Loucy (cell line): ENCODE measurements around the gene DCXR.

Experiments used
- H2AFZ ChIP-seq: fragments of 200-600 bp; sonication (generic); 2 replicates; pipeline ENCODE4 v1.6.0; 2016; ENCODE audit warnings: antibody characterized with exemption, mild to moderate bottlenecking, low read length, moderate library complexity
- H3F3A ChIP-seq: fragments of 200-600 bp; 2 replicates; pipeline ENCODE4 v1.6.0; 2016; ENCODE audit warnings: antibody characterized with exemption, low read depth, mild to moderate bottlenecking
- H3K27me3 ChIP-seq: fragments of 200-600 bp; sonication (generic); 2 replicates; pipeline ENCODE4 v1.6.1; 2014; ENCODE audit warnings: low read length, mild to moderate bottlenecking; ENCODE audit not compliant: insufficient read depth, poor library complexity, severe bottlenecking
- H3K36me3 ChIP-seq: fragments of 200-600 bp; sonication (generic); 2 replicates; pipeline ENCODE4 v1.6.1; 2016; ENCODE audit warnings: low read length; ENCODE audit not compliant: insufficient read depth
- H3K4me1 ChIP-seq: fragments of 200-600 bp; sonication (generic); 2 replicates; pipeline ENCODE4 v1.5.1; 2014; ENCODE audit warnings: low read length, mild to moderate bottlenecking; ENCODE audit not compliant: insufficient read depth, poor library complexity, severe bottlenecking
- H3K4me2 ChIP-seq: fragments of 200-600 bp; sonication (generic); 2 replicates; pipeline ENCODE4 v1.6.0; 2014; ENCODE audit warnings: antibody characterized with exemption, low read length, low read depth, mild to moderate bottlenecking; ENCODE audit not compliant: poor library complexity, severe bottlenecking
- H3K4me3 ChIP-seq: fragments of 200-600 bp; sonication (generic); 2 replicates; pipeline ENCODE4 v1.5.1; 2014; ENCODE audit warnings: low read length, mild to moderate bottlenecking, mixed read lengths; ENCODE audit not compliant: poor library complexity, severe bottlenecking
- H3K79me2 ChIP-seq: fragments of 200-600 bp; sonication (generic); 2 replicates; pipeline ENCODE4 v1.6.1; 2014; ENCODE audit warnings: low read length; ENCODE audit not compliant: insufficient read depth
- H3K9ac ChIP-seq: fragments of 200-600 bp; sonication (generic); 2 replicates; pipeline ENCODE4 v1.6.0; 2014; ENCODE audit warnings: mild to moderate bottlenecking, low read depth, low read length, moderate library complexity; ENCODE audit not compliant: poor library complexity, severe bottlenecking
- H3K9me2 ChIP-seq: fragments of 200-600 bp; sonication (generic); replicated peaks from 2 replicates; pipeline ENCODE4 v1.6.1; 2016; ENCODE audit warnings: low read depth, low read length, mixed read lengths
- H3K9me3 ChIP-seq: fragments of 200-600 bp; sonication (generic); 2 replicates; pipeline ENCODE4 v1.6.1; 2014; ENCODE audit warnings: mild to moderate bottlenecking, antibody characterized with exemption, low read length, low read depth; ENCODE audit not compliant: insufficient read depth
- H4K20me1 ChIP-seq: fragments of 200-600 bp; sonication (generic); 2 replicates; pipeline ENCODE4 v1.6.0; 2014; ENCODE audit warnings: antibody characterized with exemption, low read length, mild to moderate bottlenecking; ENCODE audit not compliant: insufficient read depth, poor library complexity, severe bottlenecking
- CTCF ChIP-seq: fragments of 200-600 bp; sonication (generic); conservative IDR thresholded peaks from 2 replicates; pipeline ENCODE4 v1.5.1; 2014; ENCODE audit warnings: mild to moderate bottlenecking, antibody characterized with exemption, low read length
- EZH2phosphoT487 ChIP-seq: fragments of 200-600 bp; IDR thresholded peaks from 2 replicates; pipeline ENCODE4 v1.6.1; 2018; ENCODE audit warnings: antibody characterized with exemption, mild to moderate bottlenecking, moderate library complexity, borderline replicate concordance

DCXR gene

GRCh38 chr17:82070611-82071010 is 33.1 kb upstream of the DCXR start:
- Histone ChIP-seq H3K4me1 (peaks cover 5% of the 10 kb centered on the region), H3K4me2 (no peak overlapping the region), H3K9ac (no peak overlapping the region), H3K9me2 (no peaks in the 10 kb centered on the region), H3K9me3 (no peaks in the 10 kb centered on the region), H2AFZ (no peak overlapping the region), H3K27me3 (no peaks in the 10 kb centered on the region), H4K20me1 (no peaks in the 10 kb centered on the region), H3F3A (no peaks in the 10 kb centered on the region), H3K4me3 (no peak overlapping the region), H3K79me2 (no peaks in the 10 kb centered on the region), H3K36me3 (no peaks in the 10 kb centered on the region)
- no peak for TF ChIP-seq CTCF
- no peak for TF ChIP-seq EZH2phosphoT487

DNA sequence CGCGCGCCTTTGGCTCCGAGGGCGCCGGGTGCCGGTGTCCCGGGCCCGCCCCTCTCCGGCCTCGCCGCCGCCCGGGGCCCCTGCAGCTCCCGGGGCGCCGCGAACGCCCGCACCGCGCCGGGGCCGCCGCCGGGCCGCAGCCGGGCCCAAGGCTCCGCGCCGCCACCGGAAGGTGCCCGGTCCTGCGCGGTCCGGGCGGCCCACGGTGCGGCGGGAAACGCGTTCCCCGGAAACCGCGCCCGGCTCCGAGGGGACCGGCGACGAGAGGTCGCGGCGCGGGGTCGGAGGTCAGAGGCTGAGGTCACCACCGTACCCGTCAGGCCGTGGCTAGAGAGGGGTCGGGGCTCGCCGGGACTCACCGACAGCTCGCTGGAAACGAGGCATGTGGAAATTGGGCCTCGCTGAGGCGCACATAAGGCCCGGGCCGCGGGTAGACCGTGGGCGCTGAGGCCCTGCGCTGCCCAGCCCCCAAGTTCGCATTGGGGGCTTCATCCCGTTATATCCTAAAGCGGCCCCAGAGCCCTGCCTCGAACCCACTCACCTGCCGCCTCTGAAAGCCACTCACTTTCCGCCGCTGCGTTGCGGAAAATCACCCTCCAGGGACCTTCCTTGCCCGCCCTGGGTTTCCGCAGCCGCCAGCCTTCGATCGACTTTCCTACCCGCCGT is 28.3 kb upstream of the DCXR start, which contains the start of gene DUS1L:
Gene DUS1L (minus strand): TSS at position 167 of the 666 bp plus-strand sequence. CDS start 745 bp downstream, outside the sequence.
- H3K4me3 ChIP-seq = peak within 1 kb of the TSS; percentile 98
- no peaks in the 10 kb centered on the region; the same call in 1 of the 2 replicates for H3K36me3 ChIP-seq
- H3K9ac ChIP-seq = peak within 1 kb of the TSS; percentile 93
- H3F3A ChIP-seq = no peaks in the 10 kb centered on the region
- no peaks in the 10 kb centered on the region for H3K27me3 ChIP-seq
- no peaks in the 10 kb centered on the region for H3K9me3 ChIP-seq
- H4K20me1 ChIP-seq = peaks cover 4% of the 10 kb centered on the region
- TF ChIP-seq EZH2phosphoT487 (no peak), CTCF (no peak)
- H3K9me2 ChIP-seq = no peaks in the 10 kb centered on the region
- H3K4me2 ChIP-seq = peak within 1 kb of the TSS; percentile 95
- H3K79me2 ChIP-seq = peaks cover 21% of the 10 kb centered on the region
- H3K4me1 ChIP-seq = peaks cover 14% of the 10 kb centered on the region
- H2AFZ ChIP-seq = peak within 1 kb of the TSS; percentile 99

DNA sequence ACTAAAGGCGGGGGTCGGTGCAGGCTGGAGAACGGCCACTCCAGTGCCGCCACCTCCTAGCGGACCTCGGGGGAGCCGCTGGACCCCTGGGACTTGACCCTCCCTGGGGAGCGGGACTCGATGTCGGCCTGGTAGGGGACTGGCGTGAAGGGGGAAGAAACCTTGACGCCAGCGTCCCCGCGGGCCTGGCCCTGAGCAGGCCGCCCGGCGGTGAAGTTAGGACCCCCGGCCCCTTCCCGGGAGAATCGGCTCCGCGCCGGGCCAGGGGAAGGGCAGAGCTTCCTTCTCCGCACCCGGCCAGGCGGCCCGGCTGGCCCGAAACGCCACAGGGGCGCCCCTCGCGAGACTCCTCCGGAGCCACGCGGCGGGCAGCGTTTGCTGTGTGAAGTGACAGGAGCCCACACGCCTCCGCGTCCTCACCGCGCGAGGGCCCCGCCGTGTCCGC is 27.7 kb upstream of the DCXR start:
- peaks cover 14% of the 10 kb centered on the region for H3K4me1 ChIP-seq
- H3K36me3 ChIP-seq = no peaks in the 10 kb centered on the region; the same call in 1 of the 2 replicates
- no peaks in the 10 kb centered on the region for H3F3A ChIP-seq
- no peak overlapping the region for H2AFZ ChIP-seq
- no peaks in the 10 kb centered on the region for H3K9me3 ChIP-seq
- H3K9me2 ChIP-seq = no peaks in the 10 kb centered on the region
- H3K4me2 ChIP-seq = peak overlapping the region; percentile 95
- peak overlapping the region; percentile 98 for H3K4me3 ChIP-seq
- TF ChIP-seq CTCF (no peak), EZH2phosphoT487 (no peak)
- H3K9ac ChIP-seq = peak overlapping the region; percentile 93
- no peaks in the 10 kb centered on the region for H3K27me3 ChIP-seq
- H3K79me2 ChIP-seq = peaks cover 21% of the 10 kb centered on the region
- H4K20me1 ChIP-seq = peaks cover 4% of the 10 kb centered on the region
